Tibial artery (tissue), 4 donors: ENCODE results near the gene SEPTIN12.
A peak's percentile ranks its signal among the peaks of the same experiment; 100 is the strongest.

Experiments used
- DNase-seq, 2 donors: peaks; one replicate each; pipeline ENCODE4 v3.0.0-alpha.2; 2019
- H3K27ac ChIP-seq, 2 donors: fragments of 200-600 bp; sonication (generic) in 1 of 2; 1 replicate in 1 of 2; 2 replicates in 1 of 2; pipeline ENCODE4 v1.5.1; 2018 to 2019; ENCODE audit warnings: mild to moderate bottlenecking in 1 of 2
- H3K27me3 ChIP-seq, 2 donors: fragments of 200-600 bp; sonication (generic) in 1 of 2; one replicate each; pipeline versions ENCODE4 v1.5.1 to v1.6.0; 2016 to 2019
- H3K36me3 ChIP-seq, 3 donors: fragments of 200-600 bp; sonication (generic) in 2 of 3; one replicate each; pipeline ENCODE4 v1.5.1; 2016 to 2019; ENCODE audit warnings: mild to moderate bottlenecking in 2 of 3
- H3K4me1 ChIP-seq, 4 donors: fragments of 200-600 bp; sonication (generic) in 2 of 4; 1 replicate in 3 of 4; 2 replicates in 1 of 4; pipeline ENCODE4 v1.5.1; 2016 to 2019
- H3K4me3 ChIP-seq, 2 donors: fragments of 200-600 bp; sonication (generic) in 1 of 2; 1 replicate in 1 of 2; 2 replicates in 1 of 2; pipeline ENCODE4 v1.5.1; 2018 to 2019; ENCODE audit warnings: mild to moderate bottlenecking in 2 of 2
- H3K9me3 ChIP-seq, 3 donors: fragments of 200-600 bp; sonication (generic) in 1 of 3; one replicate each; pipeline ENCODE4 v1.5.1; 2016 to 2019
- intact Hi-C: fragments of 100-400 bp; cut with DNase I; formaldehyde crosslinking; loops from one replicate; pipeline ENCODE4 v1.15.0; 2023; ENCODE audit warnings: low total_unique reads
- TF ChIP-seq, protein P1 (sequence below), 2 experiments: fragments of 200-600 bp in 1 of 2; fragments of 450-650 bp in 1 of 2; IDR thresholded peaks; one replicate each; pipeline ENCODE4 v1.5.1; 2017 to 2019; ENCODE audit warnings: antibody characterized with exemption in 2 of 2, mild to moderate bottlenecking in 1 of 2, moderate library complexity in 1 of 2

Gene SEPTIN12

DNA sequence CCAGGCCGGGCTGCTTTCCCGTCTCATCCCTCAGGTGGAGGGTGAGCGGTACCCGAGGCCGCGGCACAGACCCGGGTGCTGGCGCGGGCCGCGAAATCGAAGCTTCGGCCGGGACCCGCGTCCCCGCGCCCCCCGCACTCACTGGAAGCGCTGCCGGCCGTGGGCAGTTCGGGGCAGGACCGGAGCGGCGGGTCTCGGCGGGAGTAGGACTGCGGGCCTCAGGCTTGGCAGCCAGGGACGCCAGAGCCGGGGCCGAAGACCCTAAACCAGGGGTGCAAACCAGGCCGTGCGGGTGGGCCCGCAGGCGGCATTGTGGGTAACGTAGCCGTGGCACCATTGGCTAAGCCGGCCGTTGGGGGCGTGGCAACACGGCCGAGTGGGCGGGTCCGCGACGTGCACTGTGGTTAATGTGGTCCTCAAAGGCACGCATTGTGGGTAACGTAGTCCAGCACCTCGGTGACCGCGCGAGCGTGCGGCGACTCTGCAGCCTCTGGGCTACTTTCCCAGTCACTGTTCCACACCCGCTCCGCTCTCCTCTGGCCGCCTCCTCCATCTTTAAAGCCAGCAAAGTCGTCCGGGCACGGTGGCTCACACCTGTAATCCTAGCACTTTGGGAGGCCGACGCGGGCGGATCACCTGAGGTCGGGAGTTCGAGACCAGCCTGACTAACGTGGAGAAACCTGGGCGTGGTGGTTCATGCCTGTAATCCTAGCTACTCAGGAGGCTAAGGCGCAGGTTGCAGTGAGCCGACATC lies 21.1 kb downstream of the SEPTIN12 start, which contains the start of gene ZNF500:
ZNF500 (minus strand) TSS at position 288 of the 754 bp plus-strand sequence. CDS start 1,184 bp downstream, outside the sequence.
- no peaks in the 10 kb centered on the region for H3K27me3 ChIP-seq
- H3K4me1 ChIP-seq, result peaks cover 0 to 37% (median 25%) of the 10 kb centered on the region in 4 donors
- intact Hi-C loops, result loop anchor here (5.0 kb wide), 1 partner anchor 80 kb away; the partner anchor contains the start of genes GLYR1 and UBN1
- H3K9me3 ChIP-seq, result no peaks in the 10 kb centered on the region
- peak; percentile 98 to 99 for DNase-seq
- peak within 1 kb of the TSS; percentile 85 to 88 for H3K27ac ChIP-seq
- H3K4me3 ChIP-seq, result peak within 1 kb of the TSS; percentile 69 to 95
- peaks cover 14 to 35% (median 19%) of the 10 kb centered on the region in 3 donors for H3K36me3 ChIP-seq
- TF ChIP-seq, protein P1, sequence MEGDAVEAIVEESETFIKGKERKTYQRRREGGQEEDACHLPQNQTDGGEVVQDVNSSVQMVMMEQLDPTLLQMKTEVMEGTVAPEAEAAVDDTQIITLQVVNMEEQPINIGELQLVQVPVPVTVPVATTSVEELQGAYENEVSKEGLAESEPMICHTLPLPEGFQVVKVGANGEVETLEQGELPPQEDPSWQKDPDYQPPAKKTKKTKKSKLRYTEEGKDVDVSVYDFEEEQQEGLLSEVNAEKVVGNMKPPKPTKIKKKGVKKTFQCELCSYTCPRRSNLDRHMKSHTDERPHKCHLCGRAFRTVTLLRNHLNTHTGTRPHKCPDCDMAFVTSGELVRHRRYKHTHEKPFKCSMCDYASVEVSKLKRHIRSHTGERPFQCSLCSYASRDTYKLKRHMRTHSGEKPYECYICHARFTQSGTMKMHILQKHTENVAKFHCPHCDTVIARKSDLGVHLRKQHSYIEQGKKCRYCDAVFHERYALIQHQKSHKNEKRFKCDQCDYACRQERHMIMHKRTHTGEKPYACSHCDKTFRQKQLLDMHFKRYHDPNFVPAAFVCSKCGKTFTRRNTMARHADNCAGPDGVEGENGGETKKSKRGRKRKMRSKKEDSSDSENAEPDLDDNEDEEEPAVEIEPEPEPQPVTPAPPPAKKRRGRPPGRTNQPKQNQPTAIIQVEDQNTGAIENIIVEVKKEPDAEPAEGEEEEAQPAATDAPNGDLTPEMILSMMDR (IDR thresholded peaks at IDR 0.05), result no peak

GRCh38 chr16:4765511-4766474 lies 22.4 kb downstream of the SEPTIN12 start:
- DNase-seq, result no peak
- TF ChIP-seq, protein P1 (IDR thresholded peaks at IDR 0.05), result no peak
- peak overlapping the region; percentile 69 to 95 for H3K4me3 ChIP-seq
- intact Hi-C loops, result loop anchor here (5.0 kb wide), 1 partner anchor 82 kb away; the partner anchor contains the start of genes GLYR1 and UBN1
- H3K27ac ChIP-seq, result peak overlapping the region; percentile 85 to 88
- H3K9me3 ChIP-seq, result no peaks in the 10 kb centered on the region
- peaks cover 19 to 48% (median 29%) of the 10 kb centered on the region in 3 donors for H3K36me3 ChIP-seq
- H3K27me3 ChIP-seq, result no peaks in the 10 kb centered on the region
- H3K4me1 ChIP-seq, result peaks cover 0 to 37% (median 25%) of the 10 kb centered on the region in 4 donors

DNA sequence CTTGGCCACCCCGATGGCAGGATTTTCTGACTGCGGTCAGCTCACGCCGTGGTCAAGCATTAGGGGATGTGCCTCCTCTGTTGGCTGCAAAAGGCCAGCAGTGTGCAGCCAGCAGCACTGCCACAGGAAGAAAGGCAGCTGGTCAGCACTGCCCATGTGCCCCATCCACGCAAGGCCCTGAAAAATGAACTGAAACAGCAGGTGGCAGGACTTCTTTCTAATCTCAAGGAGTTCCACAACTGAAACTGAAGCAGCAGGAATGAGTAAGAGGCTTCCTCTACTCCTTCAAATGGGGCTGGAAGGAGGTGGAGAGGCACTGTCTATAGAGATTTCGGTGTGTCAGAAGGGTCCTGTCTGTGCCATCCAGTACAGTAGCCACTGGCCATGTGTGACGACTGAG lies 24.4 kb downstream of the SEPTIN12 start:
- Histone ChIP-seq H3K4me1 (peaks cover 0 to 37% (median 23%) of the 10 kb centered on the region in 4 donors), H3K9me3 (no peaks in the 10 kb centered on the region), H3K27me3 (no peaks in the 10 kb centered on the region), H3K4me3 (no peak overlapping the region), H3K27ac (no peak overlapping the region), H3K36me3 (peaks cover 38 to 68% (median 49%) of the 10 kb centered on the region in 3 donors)
- no peak for DNase-seq
- TF ChIP-seq, protein P1 (IDR thresholded peaks at IDR 0.05), result no peak
- intact Hi-C loops, result no loop called here

GRCh38 chr16:4762205-4762604 lies 25.9 kb downstream of the SEPTIN12 start:
- Histone ChIP-seq H3K27me3 (no peaks in the 10 kb centered on the region), H3K36me3 (peaks cover 53 to 84% (median 64%) of the 10 kb centered on the region in 3 donors), H3K27ac (no peak overlapping the region), H3K4me1 (peaks cover 0 to 26% (median 16%) of the 10 kb centered on the region in 4 donors), H3K4me3 (no peak overlapping the region), H3K9me3 (no peaks in the 10 kb centered on the region)
- DNase-seq, result no peak
- TF ChIP-seq, protein P1 (IDR thresholded peaks at IDR 0.05), result no peak
- intact Hi-C loops, result no loop called here

GRCh38 chr16:4760221-4760910 lies 27.8 kb downstream of the SEPTIN12 start:
- Histone ChIP-seq H3K4me1 (peaks cover 0 to 14% (median 5%) of the 10 kb centered on the region in 4 donors), H3K27me3 (no peaks in the 10 kb centered on the region), H3K27ac (no peak overlapping the region), H3K36me3 (peaks cover 58 to 99% (median 83%) of the 10 kb centered on the region in 3 donors), H3K4me3 (no peak overlapping the region), H3K9me3 (no peaks in the 10 kb centered on the region)
- intact Hi-C loops, result no loop called here
- DNase-seq, result no peak
- TF ChIP-seq, protein P1 (IDR thresholded peaks at IDR 0.05), result no peak
